ENCODE results near the gene FAM118A.
"Not testable (repeated sequence)": the region's sequence is repeated elsewhere in the genome, so short reads cannot be mapped to it uniquely, and the experiment has no call there.

The FAM118A gene

DNA sequence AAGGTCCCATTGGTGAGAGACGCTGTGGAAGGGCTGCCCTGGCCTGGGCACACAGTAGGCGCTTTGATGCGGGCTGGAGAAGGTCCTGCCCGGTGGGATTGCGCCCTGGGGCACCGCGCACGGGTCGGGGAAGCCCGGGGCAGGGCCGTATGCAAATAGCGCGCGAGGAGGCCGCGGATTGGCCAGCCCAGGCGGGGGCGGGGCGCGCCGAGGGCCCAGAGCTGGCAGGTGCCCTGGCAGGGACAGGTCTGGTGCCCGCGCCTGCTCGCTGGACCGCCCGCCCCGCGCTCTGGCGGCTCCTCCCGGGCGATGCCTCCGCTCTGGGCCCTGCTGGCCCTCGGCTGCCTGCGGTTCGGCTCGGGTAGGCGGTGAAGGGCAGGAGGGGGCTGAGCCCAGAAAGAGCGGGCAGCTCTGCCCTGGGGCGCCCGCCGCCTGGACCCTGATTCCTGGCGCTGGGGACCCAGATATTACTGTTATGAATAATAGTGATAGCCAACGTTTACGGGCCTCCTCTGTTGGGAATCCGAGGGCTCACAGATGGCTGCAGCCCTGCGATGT, 24.9 kb upstream of the FAM118A start, which contains the start of gene UPK3A:
Gene UPK3A, plus strand, starts transcription at position 245 of the 558 bp plus-strand sequence. Its CDS starts 65 bp downstream, at position 310.
- DNase-seq: peak; percentile 55

DNA sequence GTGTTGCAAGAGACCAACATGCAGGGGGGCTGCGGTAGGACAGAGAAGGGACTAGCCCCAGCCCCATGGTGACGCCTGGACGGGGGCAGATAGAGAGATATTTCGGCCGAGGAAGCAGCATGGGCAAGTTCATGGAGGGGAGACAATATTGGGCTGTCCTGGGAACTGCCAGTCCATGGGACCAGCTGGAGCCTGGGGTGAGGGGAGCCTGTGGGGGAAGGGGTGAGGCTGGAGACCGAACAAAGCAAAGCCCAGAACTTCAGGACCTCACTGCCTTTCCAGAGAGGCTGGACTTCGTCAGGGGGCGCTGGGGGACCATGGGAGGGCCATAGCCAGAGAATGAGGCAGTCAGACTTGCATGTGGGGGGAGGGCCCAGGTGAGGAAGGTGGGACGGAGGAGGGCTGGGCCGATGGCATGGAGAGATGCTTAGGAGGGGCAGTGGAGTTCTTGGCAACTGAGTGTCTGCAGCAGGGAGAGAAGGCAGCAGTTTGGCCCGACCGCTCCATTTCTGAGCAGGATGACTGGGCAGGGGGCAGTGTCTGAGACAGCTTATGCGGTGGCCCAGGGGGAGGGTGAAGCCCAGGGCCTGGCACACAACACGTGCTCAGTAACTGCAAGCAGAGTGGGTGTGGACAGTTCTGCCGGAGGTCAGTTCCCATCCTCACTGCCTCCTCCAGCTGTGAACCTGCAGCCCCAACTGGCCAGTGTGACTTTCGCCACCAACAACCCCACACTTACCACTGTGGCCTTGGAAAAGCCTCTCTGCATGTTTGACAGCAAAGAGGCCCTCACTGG, 24.3 kb upstream of the FAM118A start:
- no peak for DNase-seq

DNA sequence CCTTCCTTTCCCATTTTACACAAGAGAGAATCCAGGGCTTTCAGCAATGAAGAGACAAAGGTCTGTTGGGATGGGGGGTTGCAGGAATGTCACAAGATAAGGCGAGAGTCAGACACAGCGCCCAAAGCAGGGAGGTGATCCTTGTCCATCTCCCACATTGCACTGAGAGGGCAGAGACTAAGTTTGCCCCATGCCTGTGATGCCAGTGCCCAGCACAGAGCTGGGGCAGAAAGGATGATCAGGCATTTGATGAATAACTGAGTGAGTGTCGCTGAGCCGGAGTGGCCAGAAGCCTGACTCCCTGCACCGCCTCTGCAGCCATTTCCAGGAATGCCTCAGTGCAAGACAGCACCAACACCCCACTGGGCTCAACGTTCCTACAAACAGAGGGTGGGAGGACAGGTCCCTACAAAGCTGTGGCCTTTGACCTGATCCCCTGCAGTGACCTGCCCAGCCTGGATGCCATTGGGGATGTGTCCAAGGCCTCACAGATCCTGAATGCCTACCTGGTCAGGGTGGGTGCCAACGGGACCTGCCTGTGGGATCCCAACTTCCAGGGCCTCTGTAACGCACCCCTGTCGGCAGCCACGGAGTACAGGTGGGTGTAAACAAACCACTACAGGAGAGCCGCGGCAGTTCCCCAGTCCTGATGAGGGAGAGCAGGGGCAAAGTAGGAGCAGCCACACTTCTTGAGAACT, 22.7 kb upstream of the FAM118A start:
- DNase-seq: no peak

DNA sequence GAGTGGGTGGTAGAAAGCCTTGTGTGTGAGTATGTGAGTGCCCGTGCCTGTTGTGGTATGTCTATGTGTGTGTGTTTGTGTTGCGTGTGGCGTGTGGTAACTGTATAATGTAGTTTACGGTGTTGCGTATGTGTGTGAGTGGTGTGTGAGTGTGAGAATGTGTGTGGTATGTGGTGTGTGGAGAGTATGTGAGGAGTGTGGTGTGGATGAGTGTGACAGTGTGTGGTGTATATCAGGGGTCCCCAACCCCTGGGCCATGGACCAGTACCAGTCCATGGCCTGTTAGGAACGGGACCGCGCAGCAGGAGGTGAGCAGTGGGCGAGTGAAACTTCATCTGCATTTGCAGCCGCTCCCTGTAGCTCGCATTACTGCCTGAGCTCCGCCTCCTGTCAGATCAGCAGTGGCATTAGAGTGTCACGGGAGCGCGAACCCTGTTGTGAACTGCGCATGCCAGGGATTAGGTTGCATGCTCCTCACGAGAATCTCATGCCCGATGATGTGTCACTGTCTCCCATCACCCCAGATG, 19.3 kb upstream of the FAM118A start:
- DNase-seq: peak; percentile 51

DNA sequence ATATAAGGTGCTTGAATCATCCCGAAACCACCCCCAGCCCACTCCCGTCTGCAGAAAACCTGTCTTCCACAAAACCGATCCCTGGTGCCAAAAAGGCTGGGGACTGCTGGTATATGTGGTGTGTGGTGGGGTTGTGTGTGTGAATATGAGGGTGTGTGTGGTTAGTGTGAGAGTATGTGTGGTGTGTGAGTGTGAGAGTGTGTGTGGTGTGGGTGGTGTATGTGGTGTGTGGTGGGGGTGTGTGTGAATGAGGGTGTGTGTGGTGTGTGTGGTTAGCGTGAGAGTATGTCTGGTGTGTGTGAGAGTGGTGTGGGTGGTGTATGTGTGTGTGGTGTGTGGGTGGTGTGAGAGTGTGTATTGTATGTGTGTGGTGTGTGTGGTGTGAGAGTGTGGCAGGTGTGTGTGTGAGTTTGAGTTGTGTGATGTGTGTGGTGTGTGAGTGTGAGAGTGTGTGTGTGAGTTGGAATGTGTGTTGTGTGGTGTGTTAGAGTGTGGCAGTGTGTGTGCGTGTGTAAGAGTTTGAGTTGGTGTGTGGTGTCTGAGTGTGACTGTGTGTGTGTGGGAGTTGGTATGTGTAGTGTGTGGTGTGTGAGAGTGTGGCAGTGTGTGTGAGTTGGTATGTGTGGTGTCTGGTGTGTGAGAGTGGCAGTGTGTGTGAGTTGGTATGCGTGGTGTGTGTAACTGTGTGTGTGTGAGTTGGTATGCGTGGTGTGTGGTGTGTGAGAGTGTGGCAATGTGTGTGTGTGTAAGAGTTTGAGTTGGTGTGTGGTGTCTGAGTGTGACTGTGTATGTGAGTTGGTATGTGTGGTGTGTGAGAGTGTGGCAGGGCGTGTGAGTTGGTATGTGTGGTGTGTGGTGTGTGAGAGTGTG, 18.4 kb upstream of the FAM118A start:
- DNase-seq: no peak

DNA sequence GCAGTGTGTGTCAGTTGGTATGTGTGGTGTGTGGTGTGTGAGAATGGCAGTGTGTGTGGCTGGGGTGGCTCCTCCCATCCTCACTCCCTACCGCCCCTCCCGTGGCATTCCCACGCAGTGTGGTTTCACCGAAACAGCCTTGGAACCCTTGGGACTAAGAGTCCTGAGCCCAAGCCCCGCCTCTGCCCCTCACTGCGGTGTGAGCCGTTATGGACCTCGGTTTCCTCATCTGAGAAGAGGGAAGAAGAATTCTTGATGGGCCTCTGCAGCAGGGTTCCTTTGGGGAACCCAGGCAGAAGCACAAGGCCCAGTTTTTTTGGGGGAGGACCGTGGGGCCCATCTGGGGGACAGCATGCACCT, 17.8 kb upstream of the FAM118A start:
- DNase-seq: no peak

DNA sequence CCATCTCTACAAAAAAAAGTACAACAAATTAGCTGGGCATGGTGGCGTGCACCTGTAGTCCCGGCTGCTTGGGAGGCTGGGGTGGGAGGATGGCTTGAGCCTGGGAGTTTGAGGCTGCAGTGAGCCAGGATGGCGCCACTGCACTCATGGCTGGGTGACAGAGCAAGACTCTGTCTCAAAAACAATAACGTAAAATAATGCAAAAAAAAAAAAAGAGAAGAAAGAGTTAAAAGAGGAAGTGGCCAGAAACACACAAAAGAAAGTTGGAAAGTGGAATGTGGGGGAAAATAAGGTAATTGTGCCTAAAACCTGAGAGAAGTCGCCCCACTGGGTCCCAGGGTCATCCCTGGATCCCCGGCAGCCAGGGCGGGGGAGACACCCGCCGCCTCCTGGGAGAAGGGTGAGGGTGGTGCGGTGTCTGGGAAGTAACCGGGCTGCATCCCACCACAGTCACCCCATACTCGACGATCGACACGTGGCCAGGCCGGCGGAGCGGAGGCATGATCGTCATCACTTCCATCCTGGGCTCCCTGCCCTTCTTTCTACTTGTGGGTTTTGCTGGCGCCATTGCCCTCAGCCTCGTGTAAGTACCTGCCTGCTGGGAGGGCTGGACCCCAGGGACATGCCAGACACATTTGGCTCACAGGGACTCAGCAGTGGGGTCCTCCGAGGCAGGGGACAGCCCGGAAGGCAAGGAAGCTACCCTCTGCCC, 16.8 kb upstream of the FAM118A start:
- DNase-seq: no peak

DNA sequence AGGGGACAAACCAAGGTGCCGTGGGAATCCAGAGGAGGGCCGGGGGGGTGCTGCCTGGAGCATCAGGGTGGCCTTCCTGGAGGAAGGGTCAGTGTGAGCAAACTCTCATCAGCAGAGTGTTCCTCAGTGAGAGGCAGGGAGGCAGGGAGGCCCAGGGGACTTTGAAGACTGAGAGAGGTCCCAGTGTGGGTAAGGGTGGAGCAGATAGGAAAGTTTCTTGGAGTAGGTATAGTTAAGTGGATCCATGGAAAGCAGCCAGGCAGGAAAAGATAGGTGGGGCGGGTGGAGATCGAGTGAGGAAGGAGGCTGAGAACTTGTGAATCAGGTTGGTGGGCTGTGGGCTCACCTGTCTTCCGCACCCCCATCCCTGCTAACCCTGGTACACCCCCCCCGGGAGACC, 15.7 kb upstream of the FAM118A start:
- DNase-seq: no peak

DNA sequence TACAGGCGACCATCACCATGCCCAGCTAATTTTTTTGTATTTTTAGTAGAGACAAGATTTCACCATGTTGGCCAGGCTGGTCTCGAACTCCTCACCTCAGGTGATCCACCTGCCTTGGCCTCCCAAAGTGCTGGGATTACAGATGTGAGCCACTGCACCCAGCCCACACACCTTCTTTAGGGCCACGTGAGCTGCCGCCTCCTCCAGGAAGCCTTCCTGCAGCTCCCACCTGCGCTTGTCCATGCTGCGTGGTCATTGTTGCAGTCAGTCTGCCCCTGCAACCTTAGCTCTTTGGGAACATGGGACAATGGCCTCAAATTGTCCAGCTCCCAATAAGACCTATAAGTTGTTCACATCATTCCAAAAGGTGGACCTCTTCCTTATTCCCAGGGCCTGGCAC, 14.7 kb upstream of the FAM118A start:
- DNase-seq: not testable (repeated sequence)

DNA sequence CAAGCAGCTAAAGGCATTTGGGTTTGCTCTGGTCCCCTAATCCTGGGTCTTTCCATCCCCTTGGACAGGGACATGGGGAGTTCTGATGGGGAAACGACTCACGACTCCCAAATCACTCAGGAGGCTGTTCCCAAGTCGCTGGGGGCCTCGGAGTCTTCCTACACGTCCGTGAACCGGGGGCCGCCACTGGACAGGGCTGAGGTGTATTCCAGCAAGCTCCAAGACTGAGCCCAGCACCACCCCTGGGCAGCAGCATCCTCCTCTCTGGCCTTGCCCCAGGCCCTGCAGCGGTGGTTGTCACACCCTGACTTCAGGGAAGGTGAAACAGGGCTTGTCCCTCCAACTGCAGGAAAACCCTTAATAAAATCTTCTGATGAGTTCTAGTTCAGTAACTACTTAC, 14.2 kb upstream of the FAM118A start:
- no peak for DNase-seq

DNA sequence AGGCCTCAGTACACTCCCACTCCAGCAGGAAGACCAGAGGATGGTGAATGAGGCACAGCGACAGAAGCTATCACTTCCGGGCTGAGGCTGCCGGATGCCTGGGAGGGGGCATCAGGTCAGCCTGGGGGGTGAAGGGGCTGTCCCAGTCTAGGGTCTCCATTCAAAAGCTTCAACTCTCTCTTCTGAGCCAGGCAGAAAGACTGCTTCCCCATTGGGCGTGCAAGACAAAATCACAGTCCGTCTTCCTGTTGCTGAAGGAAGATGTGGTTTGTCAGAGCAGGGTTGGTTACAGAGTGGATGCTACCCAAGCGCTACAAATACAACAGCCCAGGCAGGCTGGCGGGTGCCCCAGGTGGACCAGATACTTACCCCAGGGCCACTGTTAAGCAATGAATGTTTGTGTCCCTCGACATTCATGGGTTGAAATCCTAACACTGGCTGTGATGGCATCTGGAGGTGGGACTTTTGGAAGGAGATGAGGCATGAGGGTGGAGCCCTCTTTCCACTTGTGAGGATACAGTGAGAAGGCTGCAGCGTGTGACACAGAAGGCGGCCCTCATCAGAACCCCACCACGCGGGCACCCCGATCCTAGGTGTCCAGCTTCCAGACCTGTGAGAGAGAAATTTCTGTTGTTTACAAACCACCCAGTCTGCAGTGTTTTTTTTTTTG, 13.0 kb upstream of the FAM118A start:
- DNase-seq: no peak

DNA sequence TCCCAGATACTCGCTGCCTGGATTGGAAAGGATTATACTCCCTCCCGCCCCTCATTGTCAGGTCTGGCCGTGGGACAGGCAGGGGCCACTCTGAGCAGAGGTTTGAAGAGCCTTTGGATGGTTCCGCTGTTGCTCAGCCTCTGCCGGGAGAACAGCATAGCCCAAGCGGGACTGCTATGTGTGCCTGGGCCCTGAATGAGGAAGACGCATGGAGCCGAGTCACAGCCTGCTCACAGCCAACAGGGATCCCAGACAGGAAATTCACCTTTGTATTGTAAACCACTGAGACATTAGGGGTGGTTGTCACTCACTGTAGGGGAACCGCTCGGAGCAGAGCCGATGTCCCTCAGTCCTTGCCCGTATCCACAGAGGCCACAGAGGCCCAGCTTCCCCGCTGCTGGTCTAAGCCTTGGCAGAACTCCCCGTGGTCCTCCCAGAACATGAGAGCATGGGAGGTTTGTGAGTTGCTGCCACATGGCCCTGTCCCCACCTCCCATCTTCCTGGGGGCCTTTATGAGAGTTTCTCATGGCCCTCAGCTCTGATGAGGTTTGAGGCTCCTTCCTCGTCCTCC, 10.7 kb upstream of the FAM118A start:
- no peak for DNase-seq

DNA sequence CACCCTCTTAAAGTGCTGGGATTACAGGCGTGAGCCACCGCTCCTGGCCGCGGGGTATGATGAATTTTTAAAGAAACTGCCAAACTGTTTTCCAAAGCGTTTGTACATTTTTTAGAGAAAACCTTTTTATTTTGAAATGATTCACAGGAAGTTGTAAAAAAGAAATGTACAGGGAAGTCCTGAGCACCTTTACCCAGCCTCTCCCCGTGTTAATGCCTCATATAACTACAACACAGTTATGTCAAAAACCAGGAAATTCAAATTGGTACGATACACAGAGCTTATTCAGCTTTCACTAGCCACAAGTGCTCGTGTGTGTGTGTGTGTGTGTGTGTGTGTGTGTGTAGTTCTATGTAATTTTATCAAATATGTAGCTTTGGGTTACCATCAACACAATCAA, 7.0 kb upstream of the FAM118A start:
- DNase-seq: no peak

DNA sequence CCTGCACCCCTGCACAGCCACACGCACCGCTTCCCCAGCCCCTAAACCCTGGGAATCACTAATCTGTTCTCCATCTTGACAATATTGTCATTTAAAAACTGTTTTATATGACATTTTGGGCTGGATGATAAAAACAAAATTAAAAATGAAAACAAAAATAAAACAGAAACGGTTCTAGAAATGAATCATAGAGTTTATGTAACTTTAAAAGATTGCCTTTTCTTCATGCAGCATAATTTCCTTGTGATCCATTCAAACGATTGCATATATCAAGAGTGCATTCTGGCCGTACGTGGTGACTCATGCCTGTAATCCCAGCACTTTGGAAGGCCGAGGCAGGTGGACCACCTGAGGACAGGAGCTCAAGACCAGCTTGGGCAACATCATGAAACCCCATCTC, 6.6 kb upstream of the FAM118A start:
- DNase-seq: no peak

DNA sequence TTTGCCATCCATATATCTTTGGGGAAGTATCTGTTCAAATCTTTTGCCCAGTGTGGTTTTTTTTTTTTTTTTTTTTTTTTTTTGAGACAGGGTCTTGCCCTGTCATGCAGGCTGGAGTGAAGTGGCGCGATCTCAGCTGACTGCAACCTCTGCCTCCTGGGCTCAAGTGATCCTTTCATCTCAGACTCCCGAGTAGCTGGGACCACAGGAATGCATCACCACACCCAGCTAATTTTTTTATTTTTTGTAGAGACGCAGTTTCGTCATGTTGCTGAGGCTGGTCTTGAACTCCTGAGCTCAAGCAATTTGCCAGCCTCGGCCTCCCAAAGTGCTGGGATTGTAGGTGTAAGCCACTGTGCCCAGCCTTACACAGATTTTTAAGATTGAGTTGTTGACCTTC, 4.8 kb upstream of the FAM118A start:
- no peak for DNase-seq

DNA sequence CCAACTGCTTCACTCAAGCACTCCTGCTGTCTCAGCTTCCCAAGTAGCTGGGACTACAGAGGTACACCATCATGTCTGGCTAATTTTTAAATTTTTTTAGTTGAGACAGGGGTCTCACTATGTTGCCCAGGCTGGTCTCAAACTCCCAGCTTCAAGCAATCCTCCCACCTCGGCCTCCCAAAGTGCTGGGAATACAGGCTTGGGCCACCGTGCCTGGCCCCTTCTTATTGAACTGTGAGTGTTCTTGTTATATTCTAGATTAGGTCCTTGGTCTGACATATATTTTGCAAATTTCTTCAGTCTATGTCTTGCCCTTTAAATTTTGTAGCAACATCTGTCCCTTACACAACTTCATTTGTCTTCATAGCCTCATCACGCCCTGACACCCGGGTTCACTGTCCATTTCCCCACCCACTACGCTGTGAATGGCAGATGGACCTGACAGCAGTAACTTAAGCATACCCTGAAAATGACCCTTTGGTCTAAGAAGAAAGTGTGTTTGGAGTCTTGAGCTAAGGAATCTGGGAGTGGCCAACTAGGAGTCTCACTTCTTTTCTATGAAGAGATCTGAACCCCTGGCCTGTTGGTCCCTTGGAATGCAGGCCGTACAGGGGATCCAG, 4.2 kb upstream of the FAM118A start:
- DNase-seq: no peak

DNA sequence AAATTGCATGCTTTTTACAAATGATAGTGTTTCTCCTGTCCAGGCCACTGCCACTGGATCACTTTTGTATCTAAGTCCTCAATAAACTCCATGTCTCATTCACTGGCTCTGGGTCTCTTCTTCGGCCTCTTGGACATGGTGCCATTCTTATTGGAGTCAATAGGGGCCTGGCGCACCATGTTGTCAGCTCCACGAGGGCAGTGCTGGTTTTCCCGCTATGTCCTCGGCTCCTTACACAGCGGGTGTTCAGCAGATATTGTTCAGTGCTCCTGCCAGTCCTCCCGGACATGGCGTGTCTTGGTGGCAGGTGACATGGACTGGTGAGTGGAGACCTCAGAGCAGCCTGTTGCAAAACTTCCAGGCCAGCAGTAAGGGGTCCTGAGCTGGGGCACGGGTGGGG, 3.6 kb upstream of the FAM118A start:
- no peak for DNase-seq

DNA sequence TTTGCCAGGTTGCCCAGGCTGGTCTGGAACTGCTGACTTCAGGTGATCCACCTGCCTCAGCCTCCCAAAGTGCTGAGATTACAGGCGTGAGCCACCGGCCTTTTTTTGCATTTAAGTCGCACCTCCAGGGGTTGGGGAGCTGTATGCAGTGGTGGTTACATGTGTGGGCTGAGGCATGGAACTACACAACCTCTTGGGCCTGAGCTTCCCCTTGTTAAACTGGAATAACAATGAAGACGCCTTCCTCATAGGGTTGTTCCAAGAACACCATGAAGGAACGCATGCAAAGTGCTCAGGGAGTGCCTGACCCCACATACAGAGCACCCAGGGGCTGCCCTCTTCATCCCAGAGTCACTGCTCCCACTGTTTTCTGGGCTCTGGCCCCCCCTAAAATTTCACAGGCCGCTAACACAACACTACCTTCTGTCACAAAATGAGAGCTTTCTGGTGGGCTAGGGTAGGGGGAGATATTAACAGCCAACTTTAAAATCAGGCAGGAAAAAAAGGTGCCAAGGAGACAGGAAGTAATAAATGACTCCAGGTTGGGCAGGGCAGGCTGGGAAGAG, 1.3 kb upstream of the FAM118A start:
- no peak for DNase-seq

DNA sequence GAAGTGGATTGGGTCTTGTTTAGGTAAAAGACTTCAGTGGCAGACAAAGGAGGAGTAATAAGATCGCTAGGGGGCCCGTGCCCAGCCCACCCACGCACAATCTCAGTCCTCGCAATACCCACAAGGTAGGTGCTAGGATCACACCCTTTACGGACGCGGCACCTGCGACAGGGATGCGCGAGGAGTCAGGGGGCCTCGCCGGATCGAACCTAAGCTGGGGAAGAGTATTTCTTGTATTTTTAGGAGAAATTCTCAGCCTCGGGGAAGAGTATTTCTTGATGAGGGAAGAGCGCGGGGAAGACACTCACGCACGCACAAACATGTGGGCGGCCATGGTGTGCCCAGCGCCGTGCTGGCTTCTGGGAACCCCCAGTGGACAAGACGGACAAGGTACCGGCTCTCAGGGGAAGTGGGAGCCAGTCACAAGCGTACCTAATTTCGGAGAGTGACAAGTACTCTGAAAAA, 745 bp upstream of the FAM118A start:
- DNase-seq: no peak

DNA sequence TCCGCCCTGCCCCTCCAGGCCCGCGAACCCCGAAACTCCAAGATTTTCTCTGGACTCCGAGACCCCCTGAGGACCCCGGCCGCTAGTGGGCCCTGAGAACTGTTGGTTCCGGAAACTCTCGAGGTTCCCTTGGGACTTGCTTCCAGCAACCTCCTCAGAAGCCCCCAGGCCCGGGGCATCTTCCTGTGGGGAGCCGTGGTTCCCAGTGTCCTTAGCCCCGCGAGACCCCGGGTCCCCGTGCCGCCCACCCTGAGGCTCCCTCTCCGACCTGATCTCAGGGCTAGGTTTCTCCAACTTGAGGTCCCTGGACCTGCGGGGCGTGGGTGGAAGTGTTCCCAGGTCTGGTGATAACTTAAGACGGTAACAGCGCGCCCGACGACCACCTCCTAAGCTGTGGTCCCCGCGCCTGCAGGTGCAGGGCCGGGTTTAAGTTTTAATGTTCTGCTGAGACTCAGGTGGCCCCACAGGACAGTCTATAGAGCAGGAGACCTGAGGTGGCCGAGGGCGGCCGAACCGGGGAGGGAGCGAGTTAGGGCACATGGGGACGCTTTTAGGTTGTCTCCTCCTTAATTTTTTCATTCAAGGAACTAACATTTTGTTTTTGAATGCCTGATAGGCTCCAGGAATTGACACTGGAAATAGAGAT, 720 bp downstream of the FAM118A start:
- DNase-seq: no peak

Measured in NCI-H510A (cell line).